ENCODE data around the gene DIAPH1.

The DIAPH1 gene

GRCh38 chr5:141477044-141477575, 141.7 kb downstream of the DIAPH1 start:
- no peak for DNase-seq

GRCh38 chr5:141476132-141476911, 142.5 kb downstream of the DIAPH1 start:
- no peak for DNase-seq

GRCh38 chr5:141475625-141476131, 143.1 kb downstream of the DIAPH1 start, which contains the start of gene PCDHGC3:
PCDHGC3 (plus strand) TSS chr5:141475966; CDS start chr5:141476117, 151 bp downstream.
- DNase-seq, result peak; percentile 50

GRCh38 chr5:141465351-141465750, 153.4 kb downstream of the DIAPH1 start:
- no peak for DNase-seq

Data from NCI-H524 treated with DMSO at 0.1 percent for 48 hours (cell line).